HL-60/S4 treated with retinoic acid at 250 ng/mL for 4 days and 3 days (cell line): ENCODE results near the gene ZFYVE16.
"Not testable (repeated sequence)": the region's sequence is repeated elsewhere in the genome, so short reads cannot be mapped to it uniquely, and the experiment has no call there.

ENCODE experiments used
- in situ Hi-C: fragments of 300-500 bp; cut with MboI; formaldehyde crosslinking; loops from 2 replicates; pipeline ENCODE4 v1.7.0; 2022; ENCODE audit warnings: low sequenced_read_pairs

The ZFYVE16 gene

GRCh38 chr5:80407735-80408483, at the start of gene ZFYVE16:
ZFYVE16 (plus strand) TSS chr5:80408064; CDS start chr5:80434148, 26,084 bp downstream.
- in situ Hi-C loops, result no loop called here

GRCh38 chr5:80360914-80361444, 46.9 kb upstream of the ZFYVE16 start:
- in situ Hi-C loops, result no loop called here

GRCh38 chr5:80364892-80365291, 43.0 kb upstream of the ZFYVE16 start:
- in situ Hi-C loops, result no loop called here

- in situ Hi-C loops, result no loop called here
Observed at GRCh38 chr5:80368661-80369480, 39.0 kb upstream of the ZFYVE16 start.

GRCh38 chr5:80369521-80369920, 38.3 kb upstream of the ZFYVE16 start:
- in situ Hi-C loops, result no loop called here

GRCh38 chr5:80370390-80370789, 37.5 kb upstream of the ZFYVE16 start:
- in situ Hi-C loops, result no loop called here

GRCh38 chr5:80372780-80373179, 35.1 kb upstream of the ZFYVE16 start:
- in situ Hi-C loops, result no loop called here

- in situ Hi-C loops, result no loop called here
Observed at GRCh38 chr5:80374188-80374587, 33.7 kb upstream of the ZFYVE16 start.

- in situ Hi-C loops, result no loop called here
Observed at GRCh38 chr5:80376557-80376956, 31.3 kb upstream of the ZFYVE16 start.

GRCh38 chr5:80382488-80382887, 25.4 kb upstream of the ZFYVE16 start:
- in situ Hi-C loops, result no loop called here

- in situ Hi-C loops, result no loop called here
Observed at GRCh38 chr5:80387063-80387768, 20.6 kb upstream of the ZFYVE16 start.

- in situ Hi-C loops, result no loop called here
Observed at GRCh38 chr5:80389580-80389979, 18.3 kb upstream of the ZFYVE16 start.

- in situ Hi-C loops, result not testable (repeated sequence)
Observed at GRCh38 chr5:80390413-80390812, 17.5 kb upstream of the ZFYVE16 start.

- in situ Hi-C loops, result not testable (repeated sequence)
Observed at GRCh38 chr5:80391267-80391666, 16.6 kb upstream of the ZFYVE16 start.

- in situ Hi-C loops, result no loop called here
Observed at GRCh38 chr5:80399526-80400239, 8.2 kb upstream of the ZFYVE16 start.

GRCh38 chr5:80400368-80400767, 7.5 kb upstream of the ZFYVE16 start:
- in situ Hi-C loops, result not testable (repeated sequence)

GRCh38 chr5:80403782-80404181, 4.1 kb upstream of the ZFYVE16 start:
- in situ Hi-C loops, result no loop called here

GRCh38 chr5:80406980-80407734, 707 bp upstream of the ZFYVE16 start:
- in situ Hi-C loops, result no loop called here

- in situ Hi-C loops, result no loop called here
Observed at GRCh38 chr5:80408484-80409366, 861 bp downstream of the ZFYVE16 start.
